ENCODE results near the gene ARHGEF37.

The ARHGEF37 gene

GRCh38 chr5:149628221-149628620 lies 46.9 kb downstream of the ARHGEF37 start:
- TF ChIP-seq TCF12 (IDR thresholded peaks at IDR 0.05; ENCODE audit: low read depth): no peak
- no peak for TF ChIP-seq ZBTB7A (IDR thresholded peaks at IDR 0.05; ENCODE audit: low read depth)
- TF ChIP-seq USF1 (IDR thresholded peaks at IDR 0.05): no peak
- no peak for TF ChIP-seq RAD21 (IDR thresholded peaks at IDR 0.05; ENCODE audit: low read depth)
- TF ChIP-seq MAX (IDR thresholded peaks at IDR 0.05): no peak
- TF ChIP-seq CEBPB (IDR thresholded peaks at IDR 0.05): no peak

GRCh38 chr5:149628846-149629388 lies 47.6 kb downstream of the ARHGEF37 start:
- TF ChIP-seq EP300 (IDR thresholded peaks at IDR 0.05; ENCODE audit: borderline replicate concordance) (no peak), REST (IDR thresholded peaks at IDR 0.05; ENCODE audit: low read depth) (no peak), ZBTB7A (IDR thresholded peaks at IDR 0.05; ENCODE audit: low read depth) (no peak), RAD21 (IDR thresholded peaks at IDR 0.05; ENCODE audit: low read depth) (no peak), YY1 (IDR thresholded peaks at IDR 0.05; ENCODE audit: low read depth) (no peak), TEAD4 (IDR thresholded peaks at IDR 0.05) (no peak), USF1 (IDR thresholded peaks at IDR 0.05) (no peak), EGR1 (IDR thresholded peaks at IDR 0.05) (no peak), CREB1 (IDR thresholded peaks at IDR 0.05; ENCODE audit: low read depth) (no peak), CEBPB (IDR thresholded peaks at IDR 0.05) (no peak), MAX (IDR thresholded peaks at IDR 0.05) (no peak), TAF1 (IDR thresholded peaks at IDR 0.05; ENCODE audit: low read depth) (no peak)

- no peak for TF ChIP-seq NFIC (IDR thresholded peaks at IDR 0.05)
Measured at GRCh38 chr5:149629421-149629820, 48.1 kb downstream of the ARHGEF37 start.

- TF ChIP-seq YY1 (IDR thresholded peaks at IDR 0.05; ENCODE audit: low read depth) (no peak), CEBPB (IDR thresholded peaks at IDR 0.05) (no peak), EP300 (IDR thresholded peaks at IDR 0.05; ENCODE audit: borderline replicate concordance) (no peak), USF1 (IDR thresholded peaks at IDR 0.05) (no peak), TEAD4 (IDR thresholded peaks at IDR 0.05) (no peak), FOXM1 (IDR thresholded peaks at IDR 0.05; ENCODE audit: borderline replicate concordance, low read depth) (no peak), TAF1 (IDR thresholded peaks at IDR 0.05; ENCODE audit: low read depth) (no peak), REST (IDR thresholded peaks at IDR 0.05; ENCODE audit: low read depth) (no peak), EGR1 (IDR thresholded peaks at IDR 0.05) (no peak), TCF12 (IDR thresholded peaks at IDR 0.05; ENCODE audit: low read depth) (no peak), NFIC (IDR thresholded peaks at IDR 0.05) (no peak), RAD21 (IDR thresholded peaks at IDR 0.05; ENCODE audit: low read depth) (no peak), ZBTB7A (IDR thresholded peaks at IDR 0.05; ENCODE audit: low read depth) (no peak), CREB1 (IDR thresholded peaks at IDR 0.05; ENCODE audit: low read depth) (no peak), MAX (IDR thresholded peaks at IDR 0.05) (no peak)
Measured at GRCh38 chr5:149630337-149630736, 49.0 kb downstream of the ARHGEF37 start.

GRCh38 chr5:149631506-149631905 lies 50.2 kb downstream of the ARHGEF37 start:
- TF ChIP-seq FOXM1 (IDR thresholded peaks at IDR 0.05; ENCODE audit: borderline replicate concordance, low read depth) (no peak), ZBTB7A (IDR thresholded peaks at IDR 0.05; ENCODE audit: low read depth) (no peak), TEAD4 (IDR thresholded peaks at IDR 0.05) (no peak), CREB1 (IDR thresholded peaks at IDR 0.05; ENCODE audit: low read depth) (no peak), NFIC (IDR thresholded peaks at IDR 0.05) (no peak), CEBPB (IDR thresholded peaks at IDR 0.05) (no peak), TAF1 (IDR thresholded peaks at IDR 0.05; ENCODE audit: low read depth) (no peak), TCF12 (IDR thresholded peaks at IDR 0.05; ENCODE audit: low read depth) (no peak), MAX (IDR thresholded peaks at IDR 0.05) (no peak), RAD21 (IDR thresholded peaks at IDR 0.05; ENCODE audit: low read depth) (no peak), EGR1 (IDR thresholded peaks at IDR 0.05) (no peak), REST (IDR thresholded peaks at IDR 0.05; ENCODE audit: low read depth) (no peak), EP300 (IDR thresholded peaks at IDR 0.05; ENCODE audit: borderline replicate concordance) (no peak), USF1 (IDR thresholded peaks at IDR 0.05) (no peak), YY1 (IDR thresholded peaks at IDR 0.05; ENCODE audit: low read depth) (no peak)

Data from Ishikawa (cell line).